Left kidney (tissue), 8 donors: ENCODE data around the gene ZNF175. TPM values are rescaled to one million over a fixed set of nuclear protein-coding genes. Genes with fewer than 3 reads are reported as not detected.
A peak's percentile ranks its signal among the peaks of the same experiment; 100 is the strongest.

ENCODE experiments used
- DNase-seq: peaks from one replicate; pipeline ENCODE4 v3.0.0-alpha.2; 2013
- long read RNA-seq, 8 donors: transcript quantifications; one replicate each; lab custom pipeline, GENCODE V29; 2026
- polyA plus RNA-seq: library from polyadenylated mRNA; unstranded; fragments of 120-200 nt; gene quantifications from one replicate; pipeline ENCODE4 v1.2.1, GENCODE V29; 2013; ENCODE audit not compliant: insufficient read length

The ZNF175 gene
- polyA plus RNA-seq, result 22.3 TPM
- long read RNA-seq, donor 1, full-length matches to known transcripts, result 2 of 2 reads
- long read RNA-seq, donor 1, partial matches to known transcripts, result 0 of 2 reads
- long read RNA-seq, donor 1, other reads (novel, unspliced or antisense), result 0 of 2 reads
- long read RNA-seq, donor 2, partial matches to known transcripts, result 0 of 1 reads
- long read RNA-seq, donor 2, other reads (novel, unspliced or antisense), result 0 of 1 reads
- long read RNA-seq, donor 3, full-length matches to known transcripts, result 2 of 2 reads
- long read RNA-seq, donor 3, partial matches to known transcripts, result 0 of 2 reads
- long read RNA-seq, donor 3, other reads (novel, unspliced or antisense), result 0 of 2 reads
- long read RNA-seq, donor 4, result 0 reads
- long read RNA-seq, donor 5, full-length matches to known transcripts, result 3 of 3 reads
- long read RNA-seq, donor 5, partial matches to known transcripts, result 0 of 3 reads
- long read RNA-seq, donor 5, other reads (novel, unspliced or antisense), result 0 of 3 reads
- long read RNA-seq, donor 6, full-length matches to known transcripts, result 3 of 3 reads
- long read RNA-seq, donor 6, partial matches to known transcripts, result 0 of 3 reads
- long read RNA-seq, donor 6, other reads (novel, unspliced or antisense), result 0 of 3 reads
- long read RNA-seq, donor 7, full-length matches to known transcripts, result 4 of 9 reads
- long read RNA-seq, donor 7, partial matches to known transcripts, result 5 of 9 reads
- long read RNA-seq, donor 7, other reads (novel, unspliced or antisense), result 0 of 9 reads
- long read RNA-seq, donor 8, full-length matches to known transcripts, result 2 of 2 reads
- long read RNA-seq, donor 8, partial matches to known transcripts, result 0 of 2 reads
- long read RNA-seq, donor 8, other reads (novel, unspliced or antisense), result 0 of 2 reads

- DNase-seq, result peak; percentile 98
Measured at GRCh38 chr19:51570962-51571575, at the start of gene ZNF175. Gene ZNF175 (plus strand): TSS chr19:51571283. CDS start chr19:51573330, 2,047 bp downstream.

GRCh38 chr19:51521357-51521756 lies 49.7 kb upstream of the ZNF175 start:
- DNase-seq, result no peak

DNA sequence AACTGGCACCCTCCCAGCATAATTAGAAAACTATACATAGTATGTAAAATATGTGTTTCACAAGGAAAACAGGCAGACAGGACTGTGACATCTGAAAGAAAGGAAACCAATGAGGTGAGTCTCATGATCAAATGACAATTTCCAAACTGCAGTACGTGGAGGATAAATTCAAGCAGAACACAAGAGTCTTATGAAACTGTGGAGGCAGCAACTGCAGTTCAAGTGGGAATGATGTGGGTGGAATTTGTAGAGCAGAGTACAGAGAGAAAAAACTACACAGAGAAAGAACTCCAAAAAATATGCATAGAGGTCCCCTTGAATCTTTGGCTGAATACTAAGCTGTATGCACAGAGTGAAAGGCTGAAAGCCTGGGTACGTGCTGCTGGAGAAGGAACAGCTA lies 49.3 kb upstream of the ZNF175 start:
- no peak for DNase-seq

DNA sequence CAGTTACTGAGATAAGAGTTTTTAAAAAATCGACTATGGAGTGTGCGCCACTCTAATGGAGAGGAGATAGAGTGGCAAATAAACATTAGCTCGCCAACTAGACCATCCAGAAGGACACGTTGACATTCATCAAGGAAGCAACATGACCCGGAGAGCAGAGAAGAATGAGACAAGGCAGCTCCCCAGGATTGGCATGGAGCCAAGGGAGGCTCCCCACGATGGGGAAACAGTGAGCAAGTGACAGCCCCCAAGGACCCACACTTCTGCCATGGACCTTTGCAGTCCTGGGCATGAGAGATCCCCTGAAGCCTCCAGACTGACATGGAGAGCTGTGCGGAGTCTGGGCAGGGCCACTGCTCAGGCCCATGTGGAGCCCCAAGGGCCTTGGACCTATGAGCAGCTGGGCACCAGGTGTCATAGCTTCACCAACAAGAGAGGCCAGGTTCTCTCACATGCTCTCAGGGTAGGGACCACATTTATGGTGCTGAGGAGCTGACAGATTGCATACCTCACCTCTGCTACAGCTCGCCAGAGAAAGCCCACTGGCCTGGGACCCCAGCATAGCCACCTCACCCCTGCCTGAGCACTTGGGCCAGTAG lies 46.3 kb upstream of the ZNF175 start:
- no peak for DNase-seq

DNA sequence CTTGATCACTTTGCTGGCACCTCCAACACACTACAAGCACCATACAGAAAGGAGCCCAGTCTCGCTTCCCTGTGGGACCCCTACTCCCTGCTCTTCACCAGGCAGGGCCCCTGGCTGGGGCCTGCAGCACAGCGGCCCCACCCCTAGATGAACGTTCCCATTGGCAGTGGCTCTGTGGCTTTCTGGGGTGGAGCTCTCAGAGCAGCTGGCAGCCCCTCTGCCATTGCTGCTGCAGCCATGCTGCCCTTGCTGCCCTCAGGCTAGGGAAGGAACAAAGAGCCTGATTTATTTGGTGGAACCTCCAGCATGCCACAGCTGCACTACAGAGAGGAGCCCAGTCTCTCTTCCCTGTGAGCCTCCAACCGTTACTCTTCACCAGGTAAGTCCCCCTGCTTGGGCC lies 45.4 kb upstream of the ZNF175 start:
- DNase-seq, result peak; percentile 1

DNA sequence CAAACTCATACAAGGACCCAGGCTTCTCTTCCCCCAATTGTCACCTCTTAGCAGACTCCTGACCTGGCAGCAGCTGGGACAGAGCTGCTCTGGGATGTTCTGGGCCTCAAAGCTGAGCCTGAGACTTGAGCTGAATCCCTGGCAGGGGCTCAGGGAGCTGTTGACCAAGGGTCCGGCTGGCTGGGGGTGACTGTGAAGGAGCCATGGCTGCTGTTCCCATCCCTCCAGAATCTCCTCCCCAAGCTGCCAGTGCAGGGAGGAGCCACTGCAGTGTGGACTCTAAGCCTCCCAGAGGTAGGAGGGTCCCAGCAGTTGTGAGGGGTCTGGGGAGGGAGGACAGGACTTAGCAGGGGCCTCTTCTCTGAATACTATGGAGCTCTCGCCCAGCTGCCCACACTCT lies 41.8 kb upstream of the ZNF175 start:
- no peak for DNase-seq

DNA sequence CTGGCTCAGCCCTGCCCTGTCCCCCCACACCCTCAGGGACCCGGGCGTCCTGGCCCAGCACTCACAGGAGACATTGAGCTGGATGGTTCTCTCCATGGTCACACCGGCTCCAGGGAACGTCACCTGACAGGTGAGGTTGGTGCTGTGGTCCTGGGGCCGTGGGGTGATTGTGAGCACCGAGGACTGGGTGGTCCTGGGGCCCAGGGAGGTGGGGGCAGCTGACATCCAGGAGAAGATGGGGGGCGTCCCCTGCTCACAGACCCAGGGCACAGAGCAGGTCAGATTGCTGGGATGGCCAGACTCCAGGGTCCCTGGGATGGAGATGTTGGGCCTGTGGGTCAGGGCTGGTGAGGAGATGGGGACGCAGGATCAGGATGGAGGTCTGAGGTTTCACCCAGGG lies 40.5 kb upstream of the ZNF175 start:
- DNase-seq, result no peak

DNA sequence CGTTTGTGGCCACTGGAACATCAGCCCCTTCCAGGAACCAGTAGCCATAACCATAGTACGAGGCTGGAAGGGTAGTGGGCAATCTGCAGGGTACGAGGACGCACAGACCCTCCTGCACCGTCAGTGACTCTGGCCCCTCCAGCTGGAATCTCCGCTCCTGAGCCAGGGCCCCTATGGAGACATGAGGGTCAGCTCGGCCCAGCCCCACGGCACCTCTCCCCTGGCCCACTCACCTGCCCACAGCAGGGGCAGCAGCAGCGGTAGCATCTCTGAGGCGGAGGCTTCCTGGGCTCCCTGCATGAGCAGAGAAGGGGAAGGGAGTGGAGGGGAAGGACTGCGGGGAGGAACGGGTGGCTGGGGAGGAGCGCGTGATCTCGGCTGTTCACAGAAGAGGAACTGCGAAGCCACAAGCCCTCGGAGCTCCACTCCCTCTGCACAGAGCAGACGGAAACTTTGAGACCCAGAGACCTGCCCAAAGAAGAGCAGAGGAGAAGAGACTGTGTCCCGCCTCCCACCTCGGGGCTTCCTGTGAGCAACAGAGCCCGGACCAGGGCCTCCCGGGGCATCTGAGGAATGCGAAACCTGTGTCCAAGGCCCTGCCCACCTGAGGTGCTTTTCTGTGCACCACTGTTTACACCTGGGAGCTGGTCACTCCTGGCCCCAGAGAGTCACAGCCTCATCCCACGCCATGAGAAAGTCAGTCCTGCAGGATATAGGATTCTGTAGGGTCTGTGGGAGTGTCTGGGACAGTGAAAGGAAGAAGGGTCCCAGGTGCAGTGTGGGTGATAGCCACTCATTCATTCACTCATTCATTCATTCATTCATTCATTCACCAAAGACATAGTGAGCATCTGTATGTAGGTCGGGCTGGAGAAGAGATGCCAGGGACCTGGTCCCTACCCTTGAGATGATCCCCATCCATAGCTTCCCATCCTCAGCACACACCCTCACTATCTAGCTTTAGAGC lies 39.5 kb upstream of the ZNF175 start, which contains the start of gene SIGLEC6:
Gene SIGLEC6, minus strand, starts transcription at position 322 of the 967 bp plus-strand sequence. Its CDS starts 22 bp downstream, at position 300.
- no peak for DNase-seq

DNA sequence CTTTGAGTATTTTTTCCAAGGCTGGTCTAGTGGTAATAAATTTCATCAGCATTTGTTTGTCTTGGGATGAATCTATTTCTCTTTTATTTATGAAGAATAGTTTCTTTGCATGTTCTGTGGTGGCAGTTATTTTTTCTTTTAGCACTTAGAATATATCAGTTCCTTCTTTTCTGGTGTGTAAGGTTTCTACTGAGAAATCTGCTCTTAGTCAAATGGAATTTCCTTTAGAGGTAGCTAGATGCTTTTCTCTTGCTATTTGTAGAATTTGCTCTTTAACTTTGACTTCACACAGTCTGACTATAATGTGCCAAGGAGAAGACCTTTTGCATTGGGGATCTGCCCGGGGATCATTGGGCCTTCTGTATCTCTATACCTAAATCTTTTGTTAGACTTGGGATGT lies 35.5 kb upstream of the ZNF175 start:
- DNase-seq, result no peak

DNA sequence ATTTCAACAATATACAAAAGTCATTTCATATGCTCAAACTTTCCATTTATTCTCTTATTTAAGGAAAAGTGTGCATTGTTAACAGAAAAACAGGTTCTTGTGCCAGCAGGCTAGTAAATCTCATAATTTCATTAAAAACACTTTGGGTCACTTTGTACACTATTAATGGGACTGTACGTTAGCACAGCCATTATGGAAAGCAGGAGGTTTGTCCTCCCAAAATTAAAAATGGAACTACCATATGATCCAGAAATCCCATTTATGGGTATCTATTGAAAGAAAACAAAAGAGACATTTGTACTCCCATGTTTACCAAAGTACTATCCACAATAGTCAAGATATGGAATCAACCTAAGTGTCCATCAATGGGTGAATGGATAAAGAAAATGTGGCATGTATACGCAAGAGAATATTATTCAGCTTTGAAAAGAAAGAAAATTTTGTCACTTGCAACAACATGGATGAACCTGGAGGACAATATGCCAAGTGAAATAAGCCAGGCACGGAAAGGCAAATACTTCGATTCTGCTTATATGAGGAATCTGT lies 31.2 kb upstream of the ZNF175 start:
- no peak for DNase-seq

- DNase-seq, result no peak
Measured at GRCh38 chr19:51541458-51542357, 29.4 kb upstream of the ZNF175 start.

GRCh38 chr19:51542699-51543098 lies 28.4 kb upstream of the ZNF175 start:
- no peak for DNase-seq

GRCh38 chr19:51544038-51544437 lies 27.0 kb upstream of the ZNF175 start:
- no peak for DNase-seq

- no peak for DNase-seq
Measured at GRCh38 chr19:51546107-51546649, 24.9 kb upstream of the ZNF175 start.

GRCh38 chr19:51546650-51547396 lies 24.3 kb upstream of the ZNF175 start:
- DNase-seq, result no peak

GRCh38 chr19:51547397-51548212 lies 23.5 kb upstream of the ZNF175 start:
- DNase-seq, result no peak

DNA sequence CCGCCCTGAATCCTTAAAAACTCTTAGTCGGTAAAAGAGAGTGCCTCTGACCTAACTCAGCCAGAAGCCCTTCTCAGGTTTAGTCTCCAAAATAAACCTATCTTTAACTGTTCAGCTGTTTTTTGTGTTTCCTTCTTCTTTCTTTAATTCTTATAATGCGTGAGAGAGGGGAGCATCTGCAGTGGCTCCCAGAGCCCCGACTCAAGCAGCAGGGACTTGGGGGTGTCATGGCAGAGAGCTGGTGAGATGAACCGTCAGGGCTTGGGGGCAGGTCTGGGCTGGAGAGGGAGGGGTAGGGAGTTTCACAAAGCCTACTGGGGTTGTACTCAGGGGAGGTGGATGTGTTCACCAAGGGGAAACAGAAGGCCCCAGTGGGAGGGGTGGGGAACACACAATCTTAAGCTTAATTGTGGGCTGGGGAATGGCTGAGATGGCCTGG lies 22.9 kb upstream of the ZNF175 start:
- no peak for DNase-seq
